ENCODE data around the gene C3orf38.
A peak's percentile ranks its signal among the peaks of the same experiment; 100 is the strongest.
"Not testable (repeated sequence)": the region's sequence is repeated elsewhere in the genome, so short reads cannot be mapped to it uniquely, and the experiment has no call there.

C3orf38 gene

DNA sequence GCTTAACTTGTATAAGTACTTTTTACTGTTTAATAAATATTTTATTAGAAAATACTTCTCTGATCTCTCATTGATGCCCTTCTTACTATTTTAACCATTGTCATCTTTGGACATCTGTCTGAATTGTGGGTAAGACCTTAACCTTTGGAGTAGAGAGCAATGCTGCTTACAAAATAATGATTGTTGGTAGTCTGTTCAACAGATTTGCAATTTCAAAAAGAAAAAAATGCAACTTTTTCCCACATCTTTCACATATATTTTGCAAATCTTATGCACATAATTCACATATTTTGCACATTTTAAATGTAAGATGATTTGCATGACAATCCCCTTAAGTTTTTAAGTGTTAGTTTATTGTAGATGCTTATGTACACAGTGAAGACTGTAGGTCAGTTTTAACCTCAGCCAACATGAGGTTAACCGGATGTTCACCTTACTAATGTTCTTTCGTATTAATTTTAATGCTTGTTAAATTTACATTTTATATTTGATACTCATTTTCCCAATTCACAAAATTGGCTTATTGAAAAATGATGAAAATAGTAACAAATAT is 16.7 kb downstream of the C3orf38 start:
- no peak for DNase-seq

DNA sequence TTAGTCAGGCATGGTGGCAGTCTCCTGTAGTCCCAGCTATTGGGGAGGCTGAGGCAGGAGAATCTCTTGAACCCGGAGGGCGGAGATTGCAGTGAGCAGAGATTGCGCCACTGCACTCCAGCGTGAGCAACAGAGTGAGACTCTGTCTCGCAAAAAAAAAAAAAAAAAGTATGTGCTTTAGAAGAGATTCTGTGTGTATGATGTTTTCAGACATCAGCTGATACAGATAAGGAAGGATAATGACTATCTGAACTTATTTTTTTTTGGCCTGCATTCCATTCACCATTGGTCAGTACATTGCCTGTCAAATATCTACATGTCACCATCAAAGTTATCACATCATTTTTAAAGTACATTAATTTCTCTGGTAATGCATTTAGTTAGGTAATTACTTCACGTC is 17.4 kb downstream of the C3orf38 start:
- no peak for DNase-seq

DNA sequence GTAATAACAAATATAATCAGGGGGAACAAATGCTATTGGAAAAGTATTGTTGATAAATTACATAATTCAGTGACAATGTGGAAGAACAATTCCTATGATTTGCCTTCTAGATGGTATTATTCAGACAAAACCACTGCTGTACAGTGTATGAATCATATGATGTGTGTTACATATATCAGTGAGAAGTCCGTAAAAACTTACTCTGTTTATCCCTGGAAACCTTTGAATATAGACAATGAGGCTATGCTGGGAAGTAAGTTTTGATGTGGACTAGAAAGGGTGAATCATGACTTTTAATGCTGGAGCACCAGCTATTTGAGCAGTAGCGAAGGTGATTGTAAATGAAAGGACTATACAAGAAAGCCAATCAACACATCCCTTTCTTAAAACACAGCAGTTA is 17.9 kb downstream of the C3orf38 start:
- DNase-seq, result no peak

DNA sequence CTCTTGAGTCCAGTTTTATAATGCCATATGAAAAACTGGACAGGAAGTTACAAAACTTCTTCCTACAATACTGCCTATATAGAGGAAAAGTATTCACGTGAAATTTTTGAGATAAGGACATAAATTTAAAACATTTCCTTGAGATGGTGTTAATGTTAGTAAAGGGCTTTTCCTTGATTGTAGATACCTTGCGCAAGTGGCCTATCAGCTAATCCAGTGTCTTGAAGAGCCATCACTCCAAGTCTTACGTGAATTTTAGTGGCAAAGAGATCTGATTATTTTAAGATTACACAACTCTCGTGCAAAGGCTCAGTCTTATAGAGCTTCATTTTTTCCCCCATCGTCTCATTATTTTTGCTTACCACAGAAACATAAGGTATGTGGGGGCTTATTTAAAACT is 18.4 kb downstream of the C3orf38 start:
- DNase-seq, result no peak

DNA sequence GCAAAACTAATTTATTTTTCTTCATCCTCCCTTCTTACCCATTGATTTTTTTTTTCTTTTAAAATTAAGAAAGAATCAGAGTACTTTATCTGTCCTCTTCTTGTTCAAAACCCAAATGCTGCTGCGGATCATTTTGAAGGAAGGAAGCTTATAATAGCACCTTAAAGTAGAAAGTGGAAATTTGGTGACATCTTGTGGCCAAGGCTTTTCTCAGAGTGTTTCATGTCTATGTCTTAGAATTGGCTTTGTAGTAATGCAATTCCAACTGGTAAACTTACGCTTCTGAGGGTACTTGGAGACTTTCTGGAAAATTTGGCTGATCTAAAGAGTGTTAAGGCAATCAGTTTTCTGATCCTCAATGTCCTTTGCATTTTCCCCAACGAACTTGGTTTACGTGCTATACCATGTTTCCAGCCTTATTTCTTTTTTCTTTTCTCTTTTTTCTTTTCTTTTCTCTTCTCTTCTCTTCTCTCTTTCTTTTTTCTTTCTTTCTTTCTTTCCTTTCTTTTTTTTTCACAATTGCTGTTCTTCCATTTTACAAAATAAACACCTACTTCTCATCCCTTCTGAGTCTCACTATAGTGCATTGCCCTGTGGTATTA is 30.7 kb downstream of the C3orf38 start:
- no peak for DNase-seq

DNA sequence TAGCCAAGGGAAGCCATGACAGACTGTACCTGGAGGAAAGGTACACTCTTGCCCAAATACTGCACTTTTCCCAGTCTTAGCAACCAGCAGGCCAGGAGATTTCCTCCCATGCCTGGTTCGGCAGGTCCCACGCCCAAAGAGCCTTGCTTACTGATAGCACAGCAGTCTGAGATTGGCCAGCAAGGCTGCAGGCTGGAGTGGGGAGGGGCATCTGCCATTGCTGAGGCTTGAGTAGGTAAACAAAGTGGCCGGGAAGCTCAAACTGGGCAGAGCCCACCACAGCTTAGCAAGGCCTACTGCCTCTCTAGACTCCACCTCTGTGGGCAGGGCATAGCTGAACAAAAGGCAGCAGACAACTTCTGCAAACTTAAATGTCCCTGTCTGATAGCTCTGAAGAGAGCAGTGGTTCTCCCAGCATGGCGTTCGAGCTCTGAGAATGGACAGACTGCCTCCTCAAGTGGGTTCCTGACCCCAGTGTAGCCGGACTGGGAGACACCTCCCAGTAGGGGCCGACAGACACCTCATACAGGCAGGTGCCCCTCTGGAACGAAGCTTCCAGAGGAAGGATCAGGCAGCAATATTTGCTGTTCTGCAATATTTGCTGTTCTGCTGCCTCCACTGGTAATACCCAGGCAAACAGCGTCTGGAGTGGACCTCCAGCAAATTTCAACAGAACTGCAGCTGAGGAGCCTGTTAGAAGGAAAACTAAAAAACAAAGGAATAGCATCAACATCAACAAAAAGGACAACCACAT is 32.6 kb downstream of the C3orf38 start:
- not testable (repeated sequence) for DNase-seq

DNA sequence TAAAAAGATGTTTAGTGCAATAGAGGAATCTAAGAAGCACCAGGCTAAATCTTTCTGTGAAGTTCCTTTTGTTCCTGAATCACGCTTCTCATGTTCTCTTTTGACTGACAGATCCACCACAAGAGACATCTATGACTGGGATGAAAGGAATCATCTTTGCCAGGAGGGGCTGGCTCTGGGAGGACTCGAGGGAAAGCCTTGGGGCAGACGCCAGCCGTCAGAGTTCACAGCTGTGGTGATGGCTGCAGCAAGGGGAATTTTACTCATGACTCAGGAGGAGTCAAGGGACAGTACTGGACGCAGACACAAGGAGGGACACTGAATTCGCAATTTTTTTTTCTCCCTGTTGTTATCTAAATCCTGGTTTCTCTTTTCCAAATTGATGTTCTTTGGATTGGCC is 38.7 kb downstream of the C3orf38 start:
- DNase-seq, result no peak

DNA sequence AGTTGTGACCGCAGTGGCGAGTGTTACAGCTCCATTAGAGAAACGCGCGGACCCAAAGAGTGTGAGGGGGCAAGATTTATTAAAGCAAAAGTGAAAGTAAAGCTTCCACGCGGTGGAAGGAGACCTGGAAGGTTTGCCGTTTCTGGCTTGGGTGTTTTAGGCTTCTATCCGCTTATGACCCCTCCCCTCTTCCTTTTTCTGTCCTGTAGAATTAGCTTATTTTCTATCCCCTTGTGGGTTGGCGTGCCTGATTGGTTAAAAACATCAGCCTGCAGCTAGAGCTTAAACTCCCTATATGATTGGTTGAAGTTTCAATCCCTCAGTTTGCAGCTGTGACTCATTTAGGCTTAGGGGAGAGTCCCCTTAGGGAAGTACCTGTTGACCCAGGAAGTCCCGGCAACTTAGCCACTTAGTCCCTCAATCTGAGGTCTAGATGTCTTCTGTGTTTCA is 39.6 kb downstream of the C3orf38 start:
- DNase-seq, result no peak

DNA sequence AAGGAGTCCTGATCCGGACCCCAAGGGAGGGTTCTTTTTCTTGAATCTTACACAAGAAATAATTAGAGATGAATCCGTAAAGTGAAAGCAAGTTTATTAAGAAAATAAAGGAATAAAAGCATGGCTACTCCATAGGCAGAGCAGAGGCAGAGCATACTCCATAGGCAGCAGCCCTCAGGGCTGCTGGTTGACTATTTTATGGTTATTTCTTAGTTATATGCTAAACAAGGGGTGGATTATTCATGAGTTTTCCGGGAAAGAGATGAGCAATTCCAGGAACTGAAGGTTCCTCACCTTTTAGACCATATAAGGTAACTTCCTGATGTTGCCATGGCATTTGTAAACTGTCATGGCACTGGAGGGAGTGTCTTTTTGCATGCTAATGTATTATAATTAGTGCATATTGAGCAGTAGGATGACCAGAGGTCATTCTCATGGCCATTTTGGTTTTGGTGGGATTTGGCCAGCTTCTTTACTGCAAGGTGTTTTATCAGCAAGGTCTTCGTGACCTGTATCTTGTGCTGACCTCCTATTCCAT is 42.2 kb downstream of the C3orf38 start:
- DNase-seq, result no peak

DNA sequence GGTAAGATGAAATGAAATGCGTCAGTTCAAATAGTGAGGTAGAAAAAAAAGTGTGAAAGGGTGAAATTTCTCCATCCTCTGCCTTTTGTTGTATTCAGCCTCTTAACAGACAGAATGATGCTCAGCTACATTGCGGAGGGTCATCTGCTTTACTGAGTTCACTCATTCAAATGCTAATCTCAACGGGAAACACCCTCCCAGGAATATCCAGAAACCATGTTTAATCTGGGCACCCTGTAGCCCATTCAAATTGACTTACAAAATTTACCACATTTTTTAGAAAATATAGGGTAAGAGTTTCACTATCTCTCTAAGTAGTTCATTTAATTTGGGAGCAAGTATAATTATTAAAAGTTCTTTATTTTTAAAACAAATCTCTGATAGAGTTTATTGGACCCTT is 42.9 kb downstream of the C3orf38 start:
- no peak for DNase-seq

DNA sequence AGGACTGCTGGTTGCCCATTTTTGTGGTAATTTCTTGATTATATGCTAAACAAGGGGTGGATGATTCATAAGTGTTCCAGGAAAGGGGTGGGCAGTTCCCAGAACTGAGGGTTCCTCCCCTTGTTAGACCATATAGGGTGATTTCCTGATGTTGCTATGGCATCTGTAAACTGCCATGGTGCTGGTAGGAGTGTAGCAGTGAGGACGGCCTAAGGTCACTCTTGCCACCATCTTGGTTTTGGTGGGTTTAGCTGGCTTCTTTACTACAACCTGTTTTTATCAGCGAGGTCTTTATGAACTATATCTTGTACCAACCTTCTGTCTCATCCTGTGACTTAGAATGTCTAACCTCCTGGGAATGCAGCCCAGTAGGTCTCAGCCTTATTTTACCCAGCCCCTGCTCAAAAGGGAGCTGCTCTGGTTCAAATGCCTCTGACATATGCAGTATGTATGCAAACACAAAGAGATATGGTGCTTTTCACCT is 46.2 kb downstream of the C3orf38 start:
- DNase-seq, result no peak

DNA sequence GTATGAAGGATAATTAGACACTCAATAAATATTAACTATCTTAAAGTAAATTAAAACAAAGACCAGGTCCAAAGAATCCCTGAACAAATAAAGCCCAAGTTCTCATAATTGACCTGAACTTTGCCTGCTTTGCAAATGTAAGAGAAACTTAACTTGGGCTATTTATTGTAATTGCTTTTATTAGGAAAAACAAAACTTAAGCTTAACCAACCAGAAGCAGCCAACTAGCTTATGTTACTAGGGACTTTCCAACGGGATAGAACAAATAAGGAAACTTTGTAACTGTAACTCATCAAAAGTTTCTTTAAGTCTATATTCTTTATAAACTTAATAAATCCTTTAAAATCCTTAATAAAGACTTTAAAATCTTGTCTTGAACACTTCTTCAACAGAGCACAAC is 48.4 kb downstream of the C3orf38 start:
- no peak for DNase-seq

DNA sequence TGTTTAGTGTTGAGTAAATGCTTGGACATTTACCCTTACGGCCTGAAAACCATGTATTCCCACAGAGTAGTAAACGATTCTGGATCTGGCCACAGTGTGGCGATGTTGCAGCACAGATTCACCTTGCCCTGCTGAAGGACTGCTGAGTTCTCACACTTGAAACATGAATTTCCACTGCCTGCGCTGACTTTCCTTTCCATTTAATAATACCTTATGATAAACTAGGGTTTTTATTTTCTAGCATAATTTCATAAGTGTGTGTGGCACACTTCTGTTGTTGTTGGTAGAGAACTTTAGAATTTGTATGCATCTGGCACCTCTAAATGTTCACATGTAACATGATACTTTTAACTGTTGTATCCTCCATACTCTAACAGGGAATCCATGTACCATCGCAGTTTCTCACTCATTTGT is 53.9 kb downstream of the C3orf38 start:
- DNase-seq, result peak in 1 of 4 experiments; percentile 2
